Panc1 (cell line): ENCODE measurements around the gene GSTK1. TPM values are rescaled to one million over a fixed set of nuclear protein-coding genes. Genes with fewer than 3 reads are reported as not detected.

Source experiments
- ATAC-seq: fragments of 200-7000 bp; cut with Tn5 transposase; 2 replicates; pipeline ENCODE4 v1.9.1; 2020; ENCODE audit warnings: mild to moderate bottlenecking, moderate library complexity
- BruUV-seq: library from RNA; stranded (reverse); fragments of 400-500 nt; replicated peaks from 2 replicates; lab custom pipeline; 2021; lab: Mats Ljungman, UMichigan
- CTCF ChIA-PET: fragments of 300-600 bp; sonication (Branson Sonifier 250); formaldehyde crosslinking; loops from one replicate; lab custom pipeline; 2022; ENCODE audit warnings: antibody characterized with exemption; lab: Charles Lee
- POLR2A ChIA-PET: fragments of 300-600 bp; sonication (Branson Sonifier 250); formaldehyde crosslinking; loops from one replicate; lab custom pipeline; 2022; ENCODE audit warnings: antibody characterized with exemption; lab: Charles Lee
- DNase-seq: peaks from one replicate; pipeline ENCODE4 v3.0.0-alpha.2; 2010; ENCODE audit warnings: low read depth, low spot score
- H3K27ac ChIP-seq: 2 replicates; pipeline ENCODE4 v1.5.1; 2011; ENCODE audit warnings: mild to moderate bottlenecking, low read length, inconsistent platforms
- H3K27me3 ChIP-seq: fragments of 200-500 bp; sonication (Bioruptor generic); 2 replicates; pipeline ENCODE4 v1.6.0; 2014; ENCODE audit warnings: low read length, inconsistent platforms; ENCODE audit not compliant: control insufficient read depth, insufficient read depth
- H3K36me3 ChIP-seq: fragments of 200-500 bp; sonication (Bioruptor generic); 2 replicates; pipeline ENCODE4 v1.5.1; 2014; ENCODE audit warnings: inconsistent platforms, mild to moderate bottlenecking, low read length, moderate library complexity; ENCODE audit not compliant: control insufficient read depth, insufficient read depth
- H3K4me1 ChIP-seq: 2 replicates; pipeline ENCODE4 v1.5.1; 2011; ENCODE audit warnings: inconsistent platforms, mild to moderate bottlenecking, low read length, moderate library complexity; ENCODE audit not compliant: control insufficient read depth, insufficient read depth
- H3K4me3 ChIP-seq, 2 experiments: 2 replicates each; pipeline ENCODE4 v1.5.1; 2011 to 2012; ENCODE audit warnings: low read depth in 2 of 2, low read length in 2 of 2, mild to moderate bottlenecking in 2 of 2, inconsistent platforms in 1 of 2, moderate library complexity in 1 of 2
- H3K9me3 ChIP-seq: fragments of 200-500 bp; sonication (Bioruptor generic); 2 replicates; pipeline ENCODE4 v1.5.1; 2014; ENCODE audit warnings: low read depth, mild to moderate bottlenecking, inconsistent platforms, low read length, moderate library complexity; ENCODE audit not compliant: control insufficient read depth, insufficient read depth
- CTCF ChIP-seq: fragments of 450-650 bp; IDR thresholded peaks from 2 replicates; pipeline ENCODE4 v1.5.1; 2017; ENCODE audit warnings: mild to moderate bottlenecking
- POLR2AphosphoS5 ChIP-seq: IDR thresholded peaks from 2 replicates; pipeline ENCODE4 v1.6.1; 2012; ENCODE audit warnings: mild to moderate bottlenecking, low read depth, low read length, moderate library complexity
- SIN3A ChIP-seq: IDR thresholded peaks from 2 replicates; pipeline ENCODE4 v1.6.1; 2012; ENCODE audit warnings: low read depth, mild to moderate bottlenecking, low read length, moderate library complexity, borderline replicate concordance; ENCODE audit not compliant: insufficient read depth
- TCF7L2 ChIP-seq: IDR thresholded peaks from 2 replicates; pipeline ENCODE4 v1.6.1; 2011; ENCODE audit warnings: mild to moderate bottlenecking, low read depth, low read length, inconsistent platforms
- in situ Hi-C: cut with HindIII; loops from 2 replicates; pipeline ENCODE4 v1.10.0; 2016; ENCODE audit warnings: low sequenced_read_pairs, low pct_unique_long_range_greater_than_20kb
- intact Hi-C: fragments of 100-400 bp; cut with micrococcal nuclease; formaldehyde crosslinking; loops from one replicate; pipeline ENCODE4 v1.10.0; 2022; ENCODE audit not compliant: unreplicated experiment
- total RNA-seq: library from RNA; stranded (reverse); gene quantifications from one replicate; pipeline ENCODE4 v1.2.1, GENCODE V29; 2021; ENCODE audit not compliant: unreplicated experiment
- TF ChIP-seq, protein P1 (sequence below), 2 experiments: IDR thresholded peaks; 2 replicates each; pipeline ENCODE4 v1.6.1; 2011 to 2012; ENCODE audit warnings: low read depth in 2 of 2, control low read depth in 1 of 2, low read length in 1 of 2, mild to moderate bottlenecking in 1 of 2, moderate library complexity in 1 of 2; ENCODE audit not compliant: insufficient read depth in 1 of 2

The GSTK1 gene
- total RNA-seq, 1 experiment from 2014 or later = 100 TPM

GRCh38 chr7:143290293-143290692, 27.1 kb downstream of the GSTK1 start:
- CTCF ChIA-PET = no interaction called here

GRCh38 chr7:143292876-143293275, 29.6 kb downstream of the GSTK1 start:
- in situ Hi-C loops = no loop called here
- ATAC-seq = no peak
- no peak overlapping the region for H3K27ac ChIP-seq
- no peak for DNase-seq
- BruUV-seq = no TSS peak
- ChIA-PET CTCF (no interaction called here), POLR2A (no interaction called here)
- H3K27me3 ChIP-seq = no peaks in the 10 kb centered on the region
- no peak overlapping the region for H3K4me3 ChIP-seq
- TF ChIP-seq CTCF = no peak
- TF ChIP-seq TCF7L2 = no peak
- TF ChIP-seq, protein P1, sequence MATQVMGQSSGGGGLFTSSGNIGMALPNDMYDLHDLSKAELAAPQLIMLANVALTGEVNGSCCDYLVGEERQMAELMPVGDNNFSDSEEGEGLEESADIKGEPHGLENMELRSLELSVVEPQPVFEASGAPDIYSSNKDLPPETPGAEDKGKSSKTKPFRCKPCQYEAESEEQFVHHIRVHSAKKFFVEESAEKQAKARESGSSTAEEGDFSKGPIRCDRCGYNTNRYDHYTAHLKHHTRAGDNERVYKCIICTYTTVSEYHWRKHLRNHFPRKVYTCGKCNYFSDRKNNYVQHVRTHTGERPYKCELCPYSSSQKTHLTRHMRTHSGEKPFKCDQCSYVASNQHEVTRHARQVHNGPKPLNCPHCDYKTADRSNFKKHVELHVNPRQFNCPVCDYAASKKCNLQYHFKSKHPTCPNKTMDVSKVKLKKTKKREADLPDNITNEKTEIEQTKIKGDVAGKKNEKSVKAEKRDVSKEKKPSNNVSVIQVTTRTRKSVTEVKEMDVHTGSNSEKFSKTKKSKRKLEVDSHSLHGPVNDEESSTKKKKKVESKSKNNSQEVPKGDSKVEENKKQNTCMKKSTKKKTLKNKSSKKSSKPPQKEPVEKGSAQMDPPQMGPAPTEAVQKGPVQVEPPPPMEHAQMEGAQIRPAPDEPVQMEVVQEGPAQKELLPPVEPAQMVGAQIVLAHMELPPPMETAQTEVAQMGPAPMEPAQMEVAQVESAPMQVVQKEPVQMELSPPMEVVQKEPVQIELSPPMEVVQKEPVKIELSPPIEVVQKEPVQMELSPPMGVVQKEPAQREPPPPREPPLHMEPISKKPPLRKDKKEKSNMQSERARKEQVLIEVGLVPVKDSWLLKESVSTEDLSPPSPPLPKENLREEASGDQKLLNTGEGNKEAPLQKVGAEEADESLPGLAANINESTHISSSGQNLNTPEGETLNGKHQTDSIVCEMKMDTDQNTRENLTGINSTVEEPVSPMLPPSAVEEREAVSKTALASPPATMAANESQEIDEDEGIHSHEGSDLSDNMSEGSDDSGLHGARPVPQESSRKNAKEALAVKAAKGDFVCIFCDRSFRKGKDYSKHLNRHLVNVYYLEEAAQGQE (IDR thresholded peaks at IDR 0.05; ENCODE audit: insufficient read depth in 1 of 2, low read depth in 2 of 2, low read length in 1 of 2) = no peak
- no peak for TF ChIP-seq POLR2AphosphoS5
- no peak for TF ChIP-seq SIN3A
- peaks cover 35% of the 10 kb centered on the region for H3K36me3 ChIP-seq
- no peaks in the 10 kb centered on the region for H3K9me3 ChIP-seq
- intact Hi-C loops = no loop called here
- H3K4me1 ChIP-seq = peaks cover 7% of the 10 kb centered on the region

More at GRCh38 chr7:143290293-143290692, 27.1 kb downstream of the GSTK1 start:
- in situ Hi-C loops (no loop called here), intact Hi-C loops (no loop called here)
- H3K36me3 ChIP-seq = peaks cover 19% of the 10 kb centered on the region
- no peak for TF ChIP-seq TCF7L2
- TF ChIP-seq SIN3A = no peak
- no peak for TF ChIP-seq POLR2AphosphoS5
- no peak for ATAC-seq
- H3K4me3 ChIP-seq = no peak overlapping the region
- DNase-seq = no peak
- POLR2A ChIA-PET = no interaction called here
- H3K4me1 ChIP-seq = peaks cover 13% of the 10 kb centered on the region
- peaks cover 4% of the 10 kb centered on the region; the same call in 1 of the 2 replicates for H3K9me3 ChIP-seq
- H3K27ac ChIP-seq = no peak overlapping the region
- BruUV-seq = no TSS peak
- no peaks in the 10 kb centered on the region for H3K27me3 ChIP-seq

DNA sequence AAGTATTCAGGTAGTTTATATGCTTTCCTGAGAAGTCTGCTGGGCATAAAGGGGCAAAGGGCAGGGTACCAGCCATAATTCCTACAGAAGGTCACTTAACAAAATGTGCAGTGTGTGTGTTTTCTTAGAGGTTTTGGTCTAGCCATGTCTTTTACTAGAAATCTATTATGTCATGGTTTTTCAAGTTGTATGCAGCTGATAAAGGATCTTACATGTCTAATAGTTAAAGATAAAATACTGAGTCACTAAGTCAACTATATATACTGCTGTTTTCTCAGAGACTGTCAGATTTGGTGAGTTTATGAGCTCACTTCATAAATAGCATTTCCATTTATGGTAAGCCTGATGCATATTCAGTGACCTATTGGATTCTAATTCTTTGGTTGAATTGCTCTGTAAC, 32.6 kb downstream of the GSTK1 start:
- DNase-seq = no peak
- no TSS peak for BruUV-seq
- in situ Hi-C loops (no loop called here), intact Hi-C loops (no loop called here)
- ChIA-PET POLR2A (interaction anchor here (0.6 kb wide), 1 partner anchor 54 kb away, joined by 3 read pairs; no protein-coding TSS in a partner anchor), CTCF (no interaction called here)
- H3K4me3 ChIP-seq = no peak overlapping the region
- no peak for ATAC-seq
- H3K36me3 ChIP-seq = peaks cover 48% of the 10 kb centered on the region
- no peak overlapping the region for H3K27ac ChIP-seq
- H3K9me3 ChIP-seq = no peaks in the 10 kb centered on the region
- no peak for TF ChIP-seq TCF7L2
- TF ChIP-seq, protein P1 (IDR thresholded peaks at IDR 0.05; ENCODE audit: insufficient read depth in 1 of 2, low read depth in 2 of 2, low read length in 1 of 2) = no peak
- no peak for TF ChIP-seq POLR2AphosphoS5
- TF ChIP-seq CTCF = no peak
- no peak for TF ChIP-seq SIN3A
- no peaks in the 10 kb centered on the region for H3K27me3 ChIP-seq
- H3K4me1 ChIP-seq = no peaks in the 10 kb centered on the region
